HEK293 (cell line): Measurements from ENCODE around the gene OR2T12.
"Not testable (repeated sequence)": the region's sequence is repeated elsewhere in the genome, so short reads cannot be mapped to it uniquely, and the experiment has no call there.

ENCODE experiments used
- CTCF ChIA-PET: fragments of 350-600 bp; formaldehyde crosslinking; extraction: SDS; loops from one replicate; lab custom pipeline; 2021; ENCODE audit warnings: antibody characterized with exemption; lab: Yijun Ruan, JAX
- POLR2A ChIA-PET: fragments of 300-600 bp; formaldehyde crosslinking; extraction: SDS; loops from one replicate; lab custom pipeline; 2020; ENCODE audit warnings: antibody characterized with exemption, inconsistent platforms; lab: Yijun Ruan, JAX
- H3K27ac ChIP-seq: fragments of 200-500 bp; sonication (Bioruptor generic); 2 replicates; pipeline ENCODE4 v1.5.1; 2014; ENCODE audit warnings: low read depth, low read length, control low read depth, inconsistent platforms; ENCODE audit errors: extremely low read depth
- H3K36me3 ChIP-seq, 2 experiments: fragments of 200-500 bp in 1 of 2; sonication (Bioruptor generic) in 1 of 2; 1 replicate in 1 of 2; 2 replicates in 1 of 2; pipeline ENCODE4 v1.5.1; 2014 to 2017; ENCODE audit warnings: inconsistent platforms in 2 of 2, low read length in 2 of 2; ENCODE audit not compliant: control insufficient read depth in 2 of 2, insufficient read depth in 1 of 2
- H3K4me1 ChIP-seq: fragments of 200-500 bp; sonication (Bioruptor generic); 2 replicates; pipeline ENCODE4 v1.5.1; 2014; ENCODE audit warnings: mild to moderate bottlenecking, low read length, inconsistent platforms; ENCODE audit not compliant: control insufficient read depth, insufficient read depth
- H3K4me3 ChIP-seq: 2 replicates; pipeline ENCODE4 v1.5.1; 2011; ENCODE audit warnings: low read depth, mild to moderate bottlenecking, control low read depth, low read length, moderate library complexity
- H3K9me3 ChIP-seq: fragments of 200-500 bp; sonication (Bioruptor generic); 2 replicates; pipeline ENCODE4 v1.5.1; 2014; ENCODE audit warnings: low read depth, low read length, inconsistent platforms; ENCODE audit not compliant: control insufficient read depth, insufficient read depth
- ELK4 ChIP-seq: IDR thresholded peaks from 2 replicates; pipeline ENCODE4 v1.6.1; 2011; ENCODE audit warnings: mild to moderate bottlenecking, low read depth, low read length, borderline replicate concordance
- HIC1 ChIP-seq: fragments of 450-650 bp; formaldehyde crosslinking; IDR thresholded peaks from 2 replicates; pipeline ENCODE4 v1.5.1; 2016; ENCODE audit warnings: missing biosample characterization, missing genetic modification characterization
- KLF1 ChIP-seq: fragments of 450-650 bp; formaldehyde crosslinking; IDR thresholded peaks from 2 replicates; pipeline ENCODE4 v1.5.1; 2016; ENCODE audit warnings: missing biosample characterization, missing genetic modification characterization
- SP3 ChIP-seq: fragments of 450-650 bp; formaldehyde crosslinking; IDR thresholded peaks from 2 replicates; pipeline ENCODE4 v1.5.1; 2016; ENCODE audit warnings: missing biosample characterization, missing genetic modification characterization
- ZBTB1 ChIP-seq: fragments of 450-650 bp; formaldehyde crosslinking; IDR thresholded peaks from 2 replicates; pipeline ENCODE4 v1.5.1; 2016; ENCODE audit warnings: missing biosample characterization, missing genetic modification characterization
- ZFP69B ChIP-seq: fragments of 450-650 bp; formaldehyde crosslinking; IDR thresholded peaks from 2 replicates; pipeline ENCODE4 v1.5.1; 2016; ENCODE audit warnings: missing biosample characterization, missing genetic modification characterization
- ZNF133 ChIP-seq: fragments of 450-650 bp; formaldehyde crosslinking; IDR thresholded peaks from 2 replicates; pipeline ENCODE4 v1.5.1; 2016; ENCODE audit warnings: missing biosample characterization, missing genetic modification characterization
- ZNF223 ChIP-seq: fragments of 450-650 bp; formaldehyde crosslinking; IDR thresholded peaks from 2 replicates; pipeline ENCODE4 v1.5.1; 2016; ENCODE audit warnings: missing biosample characterization, missing genetic modification characterization
- ZNF24 ChIP-seq: fragments of 450-650 bp; formaldehyde crosslinking; IDR thresholded peaks from 2 replicates; pipeline ENCODE4 v1.5.1; 2016; ENCODE audit warnings: missing biosample characterization, missing genetic modification characterization
- ZNF423 ChIP-seq: fragments of 450-650 bp; formaldehyde crosslinking; IDR thresholded peaks from 2 replicates; pipeline ENCODE4 v1.5.1; 2016; ENCODE audit warnings: missing biosample characterization, missing genetic modification characterization
- ZNF426 ChIP-seq: fragments of 450-650 bp; formaldehyde crosslinking; IDR thresholded peaks from 2 replicates; pipeline ENCODE4 v1.5.1; 2017; ENCODE audit warnings: missing biosample characterization, missing genetic modification characterization, mild to moderate bottlenecking, inconsistent platforms, moderate library complexity
- ZNF501 ChIP-seq: fragments of 450-650 bp; formaldehyde crosslinking; IDR thresholded peaks from 2 replicates; pipeline ENCODE4 v1.5.1; 2016; ENCODE audit warnings: missing biosample characterization, missing genetic modification characterization
- ZNF626 ChIP-seq: fragments of 450-650 bp; sonication (Bioruptor Pico); formaldehyde crosslinking; IDR thresholded peaks from 2 replicates; pipeline ENCODE4 v1.5.1; 2018; ENCODE audit warnings: missing biosample characterization, missing genetic modification characterization, inconsistent platforms
- ZXDB ChIP-seq: fragments of 450-650 bp; formaldehyde crosslinking; IDR thresholded peaks from 2 replicates; pipeline ENCODE4 v1.5.1; 2016; ENCODE audit warnings: missing biosample characterization, missing genetic modification characterization
- TF ChIP-seq, protein P1 (sequence below): fragments of 450-650 bp; formaldehyde crosslinking; IDR thresholded peaks from 2 replicates; pipeline ENCODE4 v1.5.1; 2016; ENCODE audit warnings: missing biosample characterization, missing genetic modification characterization
- TF ChIP-seq, protein P2 (sequence below): fragments of 450-650 bp; formaldehyde crosslinking; IDR thresholded peaks from 2 replicates; pipeline ENCODE4 v1.5.1; 2016; ENCODE audit warnings: missing biosample characterization, missing genetic modification characterization
- TF ChIP-seq, protein P3 (sequence below): fragments of 450-650 bp; formaldehyde crosslinking; IDR thresholded peaks from 2 replicates; pipeline ENCODE4 v1.5.1; 2016; ENCODE audit warnings: missing biosample characterization, missing genetic modification characterization, borderline replicate concordance

Gene OR2T12

DNA sequence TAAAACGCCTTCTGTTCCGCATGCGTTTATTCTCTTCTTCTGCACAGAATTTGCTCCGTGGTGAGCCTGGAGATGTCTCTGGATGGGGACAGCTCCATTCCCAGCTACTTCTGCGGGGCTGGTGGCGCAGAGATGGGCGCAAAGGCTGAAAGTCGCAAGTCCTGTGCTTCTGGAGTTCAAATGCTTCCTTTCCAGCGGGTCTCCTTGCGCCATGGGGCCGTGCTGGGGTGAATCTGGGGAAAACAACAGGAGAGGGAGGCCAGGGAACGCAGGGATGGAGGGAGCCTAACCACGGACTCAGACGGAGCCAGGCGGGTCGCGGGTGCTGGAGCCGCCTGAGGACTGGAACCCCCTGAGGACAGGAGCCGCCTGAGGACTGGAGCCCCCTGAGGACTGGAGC, 2.9 kb upstream of the OR2T12 start:
- CTCF ChIA-PET: no interaction called here
- no peak for TF ChIP-seq ELK4
- TF ChIP-seq, protein P1, sequence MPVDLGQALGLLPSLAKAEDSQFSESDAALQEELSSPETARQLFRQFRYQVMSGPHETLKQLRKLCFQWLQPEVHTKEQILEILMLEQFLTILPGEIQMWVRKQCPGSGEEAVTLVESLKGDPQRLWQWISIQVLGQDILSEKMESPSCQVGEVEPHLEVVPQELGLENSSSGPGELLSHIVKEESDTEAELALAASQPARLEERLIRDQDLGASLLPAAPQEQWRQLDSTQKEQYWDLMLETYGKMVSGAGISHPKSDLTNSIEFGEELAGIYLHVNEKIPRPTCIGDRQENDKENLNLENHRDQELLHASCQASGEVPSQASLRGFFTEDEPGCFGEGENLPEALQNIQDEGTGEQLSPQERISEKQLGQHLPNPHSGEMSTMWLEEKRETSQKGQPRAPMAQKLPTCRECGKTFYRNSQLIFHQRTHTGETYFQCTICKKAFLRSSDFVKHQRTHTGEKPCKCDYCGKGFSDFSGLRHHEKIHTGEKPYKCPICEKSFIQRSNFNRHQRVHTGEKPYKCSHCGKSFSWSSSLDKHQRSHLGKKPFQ: no peak
- TF ChIP-seq, all 188 proteins: peak for 0
- POLR2A ChIA-PET: no interaction called here
- Histone ChIP-seq H3K9me3 (no peaks in the 10 kb centered on the region), H3K27ac (no peak overlapping the region), H3K4me1 (no peaks in the 10 kb centered on the region), H3K36me3 (no peaks in the 10 kb centered on the region), H3K4me3 (no peak overlapping the region)

DNA sequence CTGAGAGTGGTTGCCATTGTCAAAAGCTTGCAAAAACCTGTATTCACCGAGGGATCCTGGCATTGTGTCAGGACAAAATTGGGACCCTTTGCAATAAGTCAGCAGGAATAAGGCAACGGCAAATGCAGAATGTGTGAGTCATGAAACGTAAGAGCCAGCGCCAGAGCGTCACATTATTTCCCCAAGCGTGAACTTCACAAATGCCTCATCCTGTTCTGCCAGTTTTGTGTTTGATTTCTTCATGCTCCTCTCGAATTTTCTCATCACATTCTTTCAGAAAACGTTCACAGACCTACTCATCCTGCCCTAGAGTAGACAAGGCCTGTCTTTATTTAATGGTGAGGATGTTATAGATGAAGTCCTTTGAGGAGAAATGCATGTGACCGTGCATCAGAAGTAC, 2.4 kb upstream of the OR2T12 start:
- POLR2A ChIA-PET, H3K4me3 ChIP-seq, CTCF ChIA-PET, H3K27ac ChIP-seq, H3K36me3 ChIP-seq, H3K9me3 ChIP-seq, H3K4me1 ChIP-seq: not testable (repeated sequence)

GRCh38 chr1:248288391-248288790, 14.8 kb downstream of the OR2T12 start:
- H3K4me1 ChIP-seq: no peaks in the 10 kb centered on the region
- ChIA-PET POLR2A (no interaction called here), CTCF (no interaction called here)
- H3K27ac ChIP-seq: no peak overlapping the region
- no peak overlapping the region for H3K4me3 ChIP-seq
- TF ChIP-seq ZNF626 (tag by site-specific recombination) (no peak), ZNF426 (no peak), KLF1 (tag by site-specific recombination) (no peak), SP3 (tag by site-specific recombination) (no peak), HIC1 (tag by site-specific recombination) (no peak), ZXDB (tag by site-specific recombination) (no peak), ZBTB1 (tag by site-specific recombination) (no peak), ZNF24 (tag by site-specific recombination) (no peak), ZNF501 (no peak), ZNF423 (no peak), ZNF133 (no peak), ZNF223 (no peak), ZFP69B (tag by site-specific recombination) (no peak)
- TF ChIP-seq, protein P2, sequence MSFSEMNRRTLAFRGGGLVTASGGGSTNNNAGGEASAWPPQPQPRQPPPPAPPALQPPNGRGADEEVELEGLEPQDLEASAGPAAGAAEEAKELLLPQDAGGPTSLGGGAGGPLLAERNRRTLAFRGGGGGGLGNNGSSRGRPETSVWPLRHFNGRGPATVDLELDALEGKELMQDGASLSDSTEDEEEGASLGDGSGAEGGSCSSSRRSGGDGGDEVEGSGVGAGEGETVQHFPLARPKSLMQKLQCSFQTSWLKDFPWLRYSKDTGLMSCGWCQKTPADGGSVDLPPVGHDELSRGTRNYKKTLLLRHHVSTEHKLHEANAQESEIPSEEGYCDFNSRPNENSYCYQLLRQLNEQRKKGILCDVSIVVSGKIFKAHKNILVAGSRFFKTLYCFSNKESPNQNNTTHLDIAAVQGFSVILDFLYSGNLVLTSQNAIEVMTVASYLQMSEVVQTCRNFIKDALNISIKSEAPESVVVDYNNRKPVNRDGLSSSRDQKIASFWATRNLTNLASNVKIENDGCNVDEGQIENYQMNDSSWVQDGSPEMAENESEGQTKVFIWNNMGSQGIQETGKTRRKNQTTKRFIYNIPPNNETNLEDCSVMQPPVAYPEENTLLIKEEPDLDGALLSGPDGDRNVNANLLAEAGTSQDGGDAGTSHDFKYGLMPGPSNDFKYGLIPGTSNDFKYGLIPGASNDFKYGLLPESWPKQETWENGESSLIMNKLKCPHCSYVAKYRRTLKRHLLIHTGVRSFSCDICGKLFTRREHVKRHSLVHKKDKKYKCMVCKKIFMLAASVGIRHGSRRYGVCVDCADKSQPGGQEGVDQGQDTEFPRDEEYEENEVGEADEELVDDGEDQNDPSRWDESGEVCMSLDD (tag by site-specific recombination): no peak
- TF ChIP-seq, protein P3, sequence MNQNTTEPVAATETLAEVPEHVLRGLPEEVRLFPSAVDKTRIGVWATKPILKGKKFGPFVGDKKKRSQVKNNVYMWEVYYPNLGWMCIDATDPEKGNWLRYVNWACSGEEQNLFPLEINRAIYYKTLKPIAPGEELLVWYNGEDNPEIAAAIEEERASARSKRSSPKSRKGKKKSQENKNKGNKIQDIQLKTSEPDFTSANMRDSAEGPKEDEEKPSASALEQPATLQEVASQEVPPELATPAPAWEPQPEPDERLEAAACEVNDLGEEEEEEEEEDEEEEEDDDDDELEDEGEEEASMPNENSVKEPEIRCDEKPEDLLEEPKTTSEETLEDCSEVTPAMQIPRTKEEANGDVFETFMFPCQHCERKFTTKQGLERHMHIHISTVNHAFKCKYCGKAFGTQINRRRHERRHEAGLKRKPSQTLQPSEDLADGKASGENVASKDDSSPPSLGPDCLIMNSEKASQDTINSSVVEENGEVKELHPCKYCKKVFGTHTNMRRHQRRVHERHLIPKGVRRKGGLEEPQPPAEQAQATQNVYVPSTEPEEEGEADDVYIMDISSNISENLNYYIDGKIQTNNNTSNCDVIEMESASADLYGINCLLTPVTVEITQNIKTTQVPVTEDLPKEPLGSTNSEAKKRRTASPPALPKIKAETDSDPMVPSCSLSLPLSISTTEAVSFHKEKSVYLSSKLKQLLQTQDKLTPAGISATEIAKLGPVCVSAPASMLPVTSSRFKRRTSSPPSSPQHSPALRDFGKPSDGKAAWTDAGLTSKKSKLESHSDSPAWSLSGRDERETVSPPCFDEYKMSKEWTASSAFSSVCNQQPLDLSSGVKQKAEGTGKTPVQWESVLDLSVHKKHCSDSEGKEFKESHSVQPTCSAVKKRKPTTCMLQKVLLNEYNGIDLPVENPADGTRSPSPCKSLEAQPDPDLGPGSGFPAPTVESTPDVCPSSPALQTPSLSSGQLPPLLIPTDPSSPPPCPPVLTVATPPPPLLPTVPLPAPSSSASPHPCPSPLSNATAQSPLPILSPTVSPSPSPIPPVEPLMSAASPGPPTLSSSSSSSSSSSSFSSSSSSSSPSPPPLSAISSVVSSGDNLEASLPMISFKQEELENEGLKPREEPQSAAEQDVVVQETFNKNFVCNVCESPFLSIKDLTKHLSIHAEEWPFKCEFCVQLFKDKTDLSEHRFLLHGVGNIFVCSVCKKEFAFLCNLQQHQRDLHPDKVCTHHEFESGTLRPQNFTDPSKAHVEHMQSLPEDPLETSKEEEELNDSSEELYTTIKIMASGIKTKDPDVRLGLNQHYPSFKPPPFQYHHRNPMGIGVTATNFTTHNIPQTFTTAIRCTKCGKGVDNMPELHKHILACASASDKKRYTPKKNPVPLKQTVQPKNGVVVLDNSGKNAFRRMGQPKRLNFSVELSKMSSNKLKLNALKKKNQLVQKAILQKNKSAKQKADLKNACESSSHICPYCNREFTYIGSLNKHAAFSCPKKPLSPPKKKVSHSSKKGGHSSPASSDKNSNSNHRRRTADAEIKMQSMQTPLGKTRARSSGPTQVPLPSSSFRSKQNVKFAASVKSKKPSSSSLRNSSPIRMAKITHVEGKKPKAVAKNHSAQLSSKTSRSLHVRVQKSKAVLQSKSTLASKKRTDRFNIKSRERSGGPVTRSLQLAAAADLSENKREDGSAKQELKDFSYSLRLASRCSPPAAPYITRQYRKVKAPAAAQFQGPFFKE (tag by site-specific recombination): no peak
- no peaks in the 10 kb centered on the region for H3K9me3 ChIP-seq
- no peaks in the 10 kb centered on the region for H3K36me3 ChIP-seq
